ENCODE data around the gene VWDE.

The VWDE gene

GRCh38 chr7:12315049-12315448, 88.6 kb downstream of the VWDE start:
- TF ChIP-seq MAX (IDR thresholded peaks at IDR 0.05; ENCODE audit: low read depth, low read length): no peak
- TF ChIP-seq, protein P1, sequence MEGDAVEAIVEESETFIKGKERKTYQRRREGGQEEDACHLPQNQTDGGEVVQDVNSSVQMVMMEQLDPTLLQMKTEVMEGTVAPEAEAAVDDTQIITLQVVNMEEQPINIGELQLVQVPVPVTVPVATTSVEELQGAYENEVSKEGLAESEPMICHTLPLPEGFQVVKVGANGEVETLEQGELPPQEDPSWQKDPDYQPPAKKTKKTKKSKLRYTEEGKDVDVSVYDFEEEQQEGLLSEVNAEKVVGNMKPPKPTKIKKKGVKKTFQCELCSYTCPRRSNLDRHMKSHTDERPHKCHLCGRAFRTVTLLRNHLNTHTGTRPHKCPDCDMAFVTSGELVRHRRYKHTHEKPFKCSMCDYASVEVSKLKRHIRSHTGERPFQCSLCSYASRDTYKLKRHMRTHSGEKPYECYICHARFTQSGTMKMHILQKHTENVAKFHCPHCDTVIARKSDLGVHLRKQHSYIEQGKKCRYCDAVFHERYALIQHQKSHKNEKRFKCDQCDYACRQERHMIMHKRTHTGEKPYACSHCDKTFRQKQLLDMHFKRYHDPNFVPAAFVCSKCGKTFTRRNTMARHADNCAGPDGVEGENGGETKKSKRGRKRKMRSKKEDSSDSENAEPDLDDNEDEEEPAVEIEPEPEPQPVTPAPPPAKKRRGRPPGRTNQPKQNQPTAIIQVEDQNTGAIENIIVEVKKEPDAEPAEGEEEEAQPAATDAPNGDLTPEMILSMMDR (IDR thresholded peaks at IDR 0.05; ENCODE audit: low read depth, low read length): no peak
- TF ChIP-seq POLR2A (IDR thresholded peaks at IDR 0.05; ENCODE audit: extremely low read depth, insufficient read length): no peak
- TF ChIP-seq MYC (IDR thresholded peaks at IDR 0.05; ENCODE audit: low read depth, low read length): no peak
- no peak for DNase-seq (ENCODE audit: low read depth)
- H3K4me3 ChIP-seq (ENCODE audit: low read depth, low read length): no peak overlapping the region

DNA sequence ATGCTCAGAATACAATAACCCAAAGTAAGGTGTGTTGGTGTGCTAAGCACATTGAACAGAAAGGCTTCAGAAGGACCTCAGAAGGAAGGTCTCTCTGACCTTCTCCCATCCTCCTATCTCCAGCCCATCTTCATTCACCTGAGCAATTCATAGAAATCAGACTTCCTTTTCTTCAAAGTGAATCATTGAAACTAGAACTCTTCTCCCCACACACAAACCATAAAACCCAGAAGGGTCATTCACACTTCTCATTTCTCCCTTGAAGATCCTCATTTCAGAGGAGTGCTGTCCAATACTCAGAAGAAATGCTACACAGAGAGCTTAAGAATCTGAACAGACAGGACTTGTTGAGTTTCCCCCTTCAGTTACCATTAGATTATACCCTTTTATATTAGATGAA, 89.5 kb downstream of the VWDE start:
- H3K4me3 ChIP-seq (ENCODE audit: low read depth, low read length): no peak overlapping the region
- TF ChIP-seq MAX (IDR thresholded peaks at IDR 0.05; ENCODE audit: low read depth, low read length) (no peak), POLR2A (IDR thresholded peaks at IDR 0.05; ENCODE audit: extremely low read depth, insufficient read length) (no peak), MYC (IDR thresholded peaks at IDR 0.05; ENCODE audit: low read depth, low read length) (no peak)
- TF ChIP-seq, protein P1 (IDR thresholded peaks at IDR 0.05; ENCODE audit: low read depth, low read length): no peak
- DNase-seq (ENCODE audit: low read depth): no peak

- no peak for DNase-seq (ENCODE audit: low read depth)
- TF ChIP-seq POLR2A (IDR thresholded peaks at IDR 0.05; ENCODE audit: extremely low read depth, insufficient read length): no peak
- TF ChIP-seq, protein P1 (IDR thresholded peaks at IDR 0.05; ENCODE audit: low read depth, low read length): no peak
- TF ChIP-seq MAX (IDR thresholded peaks at IDR 0.05; ENCODE audit: low read depth, low read length): no peak
- TF ChIP-seq MYC (IDR thresholded peaks at IDR 0.05; ENCODE audit: low read depth, low read length): no peak
- H3K4me3 ChIP-seq (ENCODE audit: low read depth, low read length): no peak overlapping the region
Measured at GRCh38 chr7:12305502-12305901, 98.2 kb downstream of the VWDE start.

DNA sequence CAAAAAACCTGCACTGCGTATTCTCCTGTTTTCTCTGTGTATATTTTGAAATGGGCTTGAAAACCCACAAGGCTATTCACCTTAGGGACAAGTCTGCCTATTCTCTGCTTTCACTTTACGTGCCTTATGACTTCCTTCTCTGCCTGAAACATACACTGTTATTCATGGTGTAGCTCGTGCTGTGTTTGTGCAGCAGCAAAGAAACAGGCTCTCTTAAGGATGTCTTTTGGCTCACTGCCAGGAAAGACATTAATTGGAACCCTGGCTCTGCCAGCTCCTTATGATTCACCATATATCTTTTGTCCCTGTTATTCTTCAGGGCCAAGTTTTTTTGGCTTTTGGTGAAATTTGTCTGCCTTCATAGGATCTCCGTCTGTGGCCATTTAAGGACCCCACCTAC, 100.2 kb downstream of the VWDE start:
- TF ChIP-seq POLR2A (IDR thresholded peaks at IDR 0.05; ENCODE audit: extremely low read depth, insufficient read length): no peak
- TF ChIP-seq, protein P1 (IDR thresholded peaks at IDR 0.05; ENCODE audit: low read depth, low read length): no peak
- TF ChIP-seq MAX (IDR thresholded peaks at IDR 0.05; ENCODE audit: low read depth, low read length): no peak
- TF ChIP-seq MYC (IDR thresholded peaks at IDR 0.05; ENCODE audit: low read depth, low read length): no peak
- DNase-seq (ENCODE audit: low read depth): no peak
- no peak overlapping the region for H3K4me3 ChIP-seq (ENCODE audit: low read depth, low read length)

- no peak for DNase-seq (ENCODE audit: low read depth)
- H3K4me3 ChIP-seq (ENCODE audit: low read depth, low read length): no peak overlapping the region
- TF ChIP-seq MAX (IDR thresholded peaks at IDR 0.05; ENCODE audit: low read depth, low read length) (no peak), POLR2A (IDR thresholded peaks at IDR 0.05; ENCODE audit: extremely low read depth, insufficient read length) (no peak), MYC (IDR thresholded peaks at IDR 0.05; ENCODE audit: low read depth, low read length) (no peak)
- TF ChIP-seq, protein P1 (IDR thresholded peaks at IDR 0.05; ENCODE audit: low read depth, low read length): no peak
Measured at GRCh38 chr7:12303062-12303461, 100.6 kb downstream of the VWDE start.

GRCh38 chr7:12300415-12300814, 103.2 kb downstream of the VWDE start:
- no peak for DNase-seq (ENCODE audit: low read depth)
- TF ChIP-seq POLR2A (IDR thresholded peaks at IDR 0.05; ENCODE audit: extremely low read depth, insufficient read length): no peak
- TF ChIP-seq MAX (IDR thresholded peaks at IDR 0.05; ENCODE audit: low read depth, low read length): no peak
- TF ChIP-seq, protein P1 (IDR thresholded peaks at IDR 0.05; ENCODE audit: low read depth, low read length): no peak
- no peak for TF ChIP-seq MYC (IDR thresholded peaks at IDR 0.05; ENCODE audit: low read depth, low read length)
- no peak overlapping the region for H3K4me3 ChIP-seq (ENCODE audit: low read depth, low read length)

All from NB4 (cell line).